K562 (cell line): ENCODE measurements around the gene CYP46A1. TPM values are rescaled to one million over a fixed set of nuclear protein-coding genes. Genes with fewer than 3 reads are reported as not detected.

Experiments used
- ATAC-seq: fragments of 200-7000 bp; cut with Tn5 transposase; 3 replicates; pipeline ENCODE4 v1.9.1; 2020; ENCODE audit warnings: moderate library complexity
- BruUV-seq: library from RNA; stranded (reverse); fragments of 400-500 nt; replicated peaks from 2 replicates; lab custom pipeline; 2021; lab: Mats Ljungman, UMichigan
- CTCF ChIA-PET: fragments of 300-600 bp; formaldehyde crosslinking; extraction: SDS; loops from one replicate; lab custom pipeline; 2021; ENCODE audit warnings: low intra/inter-chr PET ratio; lab: Yijun Ruan, JAX
- POLR2A ChIA-PET: fragments of 300-600, 350-650 bp; sonication (Branson Sonifier 250); formaldehyde crosslinking; extraction: SDS; loops from one replicate; lab custom pipeline; 2021; ENCODE audit warnings: antibody characterized with exemption, inconsistent platforms; lab: Yijun Ruan, JAX
- DNase-seq, 4 experiments: peaks; one replicate each; pipeline versions ENCODE4 v3.0.0 to v3.0.0-alpha.2; 2011 to 2018; ENCODE audit warnings: low spot score in 3 of 4, mixed read lengths in 3 of 4; ENCODE audit errors: extremely low read depth in 1 of 4
- FAIRE-seq: peaks from 2 replicates; lab custom pipeline; 2011; peaks lifted over from hg19 to GRCh38; lab: Jason Lieb, UNC
- H2AFZ ChIP-seq: 2 replicates; pipeline ENCODE4 v1.6.0; 2011; ENCODE audit warnings: low read depth, low read length, control low read depth, inconsistent platforms
- H3K27ac ChIP-seq: fragments of 200-600 bp; 3 replicates; pipeline ENCODE4 v1.8.0; 2011; ENCODE audit warnings: low read depth, mild to moderate bottlenecking, control low read depth, inconsistent platforms, low read length, moderate library complexity, mixed read lengths; ENCODE audit errors: extremely low read depth
- H3K27me3 ChIP-seq, 2 experiments: fragments of 300-600 bp in 1 of 2; 2 replicates in 1 of 2; 3 replicates in 1 of 2; pipeline versions ENCODE4 v1.6.0 to v1.8.0; 2011; ENCODE audit warnings: inconsistent platforms in 2 of 2, low read length in 2 of 2, mild to moderate bottlenecking in 1 of 2, mixed read lengths in 1 of 2, moderate library complexity in 1 of 2; ENCODE audit not compliant: control insufficient read depth in 2 of 2, insufficient read depth in 2 of 2
- H3K36me3 ChIP-seq: fragments of 300-600 bp; 3 replicates; pipeline ENCODE4 v1.8.0; 2011; ENCODE audit warnings: mild to moderate bottlenecking, low read length, inconsistent platforms; ENCODE audit not compliant: control insufficient read depth, insufficient read depth
- H3K4me1 ChIP-seq, 2 experiments: fragments of 200-600 bp in 1 of 2; replicated peaks in 1 of 2; 2 replicates in 1 of 2; 3 replicates in 1 of 2; pipeline versions ENCODE4 v1.5.1 to v1.8.0; 2011; ENCODE audit warnings: inconsistent platforms in 2 of 2, low read length in 2 of 2, mild to moderate bottlenecking in 1 of 2, mixed read lengths in 1 of 2, moderate library complexity in 1 of 2; ENCODE audit not compliant: control insufficient read depth in 2 of 2, insufficient read depth in 2 of 2
- H3K4me2 ChIP-seq: 2 replicates; pipeline ENCODE4 v1.6.1; 2011; ENCODE audit warnings: low read length, control low read depth, inconsistent platforms, mixed read lengths; ENCODE audit not compliant: insufficient read depth
- H3K4me3 ChIP-seq: fragments of 200-600 bp; sonication (generic), shearing (Covaris generic); 2 replicates; pipeline ENCODE4 v1.5.1; 2016; ENCODE audit warnings: control low read depth, inconsistent platforms
- H3K79me2 ChIP-seq: fragments of 200-600 bp; 3 replicates; pipeline ENCODE4 v1.8.0; 2011; ENCODE audit warnings: low read length, inconsistent platforms; ENCODE audit not compliant: control insufficient read depth, insufficient read depth
- H3K9ac ChIP-seq, 2 experiments: 2 replicates each; pipeline versions ENCODE4 v1.6.0 to v1.6.1; 2011; ENCODE audit warnings: low read depth in 2 of 2, low read length in 2 of 2, control low read depth in 1 of 2, inconsistent platforms in 1 of 2, mild to moderate bottlenecking in 1 of 2, mixed read lengths in 1 of 2; ENCODE audit not compliant: insufficient read depth in 1 of 2
- H3K9me1 ChIP-seq: one replicate; pipeline ENCODE4 v1.6.0; 2011; ENCODE audit warnings: inconsistent platforms, mild to moderate bottlenecking, low read length, moderate library complexity; ENCODE audit not compliant: control insufficient read depth, insufficient read depth
- H3K9me3 ChIP-seq: replicated peaks from 2 replicates; pipeline ENCODE4 v1.5.1; 2011; ENCODE audit warnings: low read depth, low read length, inconsistent platforms; ENCODE audit not compliant: control insufficient read depth, insufficient read depth
- H4K20me1 ChIP-seq: replicated peaks from 2 replicates; pipeline ENCODE4 v1.6.1; 2011; ENCODE audit warnings: low read length, inconsistent platforms, mixed read lengths; ENCODE audit not compliant: control insufficient read depth, insufficient read depth
- ELF2 ChIP-seq: fragments of 250-450 bp; sonication (Bioruptor Pico); IDR thresholded peaks from 2 replicates; pipeline ENCODE4 v1.5.0; 2021; ENCODE audit warnings: mild to moderate bottlenecking
- HDAC6 ChIP-seq: IDR thresholded peaks from 2 replicates; pipeline ENCODE4 v1.6.1; 2012; ENCODE audit warnings: low read depth, mild to moderate bottlenecking, control low read depth, inconsistent platforms, low read length, moderate library complexity
- JUNB ChIP-seq: fragments of 450-650 bp; formaldehyde crosslinking; conservative IDR thresholded peaks from 2 replicates; pipeline ENCODE4 v1.4.0; 2020; ENCODE audit warnings: mild to moderate bottlenecking
- PBX2 ChIP-seq, 2 experiments: IDR thresholded peaks in 1 of 2; conservative IDR thresholded peaks in 1 of 2; 2 replicates each; pipeline ENCODE4 v1.6.1; 2016; ENCODE audit warnings: low read depth in 2 of 2, mild to moderate bottlenecking in 1 of 2, missing compliant biosample characterization in 1 of 2, missing genetic modification characterization in 1 of 2, moderate library complexity in 1 of 2
- PCBP2 ChIP-seq: fragments of 200-400 bp; formaldehyde crosslinking; IDR thresholded peaks from 2 replicates; pipeline ENCODE4 v1.6.1; 2018; ENCODE audit warnings: low read length, low read depth, mild to moderate bottlenecking, moderate library complexity; ENCODE audit not compliant: poor library complexity, severe bottlenecking
- POLR2AphosphoS5 ChIP-seq: IDR thresholded peaks from 2 replicates; pipeline ENCODE4 v1.6.1; 2011; ENCODE audit warnings: mild to moderate bottlenecking, low read depth, low read length, moderate library complexity; ENCODE audit not compliant: control insufficient read depth, insufficient read depth
- ZKSCAN8 ChIP-seq: fragments of 200-800 bp; sonication (Bioruptor generic); IDR thresholded peaks from 2 replicates; pipeline ENCODE4 v1.6.1; 2016; ENCODE audit warnings: missing genetic modification characterization, missing compliant biosample characterization
- ZNF449 ChIP-seq: fragments of 250-450 bp; sonication (Bioruptor Pico); IDR thresholded peaks from 2 replicates; pipeline ENCODE4 v1.8.0; 2022; ENCODE audit warnings: moderate library complexity, mild to moderate bottlenecking, inconsistent platforms
- ZNF644 ChIP-seq: fragments of 200-800 bp; sonication (Bioruptor generic); IDR thresholded peaks from 2 replicates; pipeline ENCODE4 v1.6.1; 2016; ENCODE audit warnings: low read depth, missing genetic modification characterization, missing compliant biosample characterization
- WGBS: fragments of 100-300 bp; shearing (Covaris generic); methylation state at CpG from one replicate; pipeline ENCODE4 v1.1.6; 2016; ENCODE audit warnings: low coverage, mixed read lengths; ENCODE audit not compliant: insufficient coverage; ENCODE audit errors: missing lambda C conversion rate; 5-methylcytosine and 5-hydroxymethylcytosine counted together
- in situ Hi-C: fragments of 300-500 bp; cut with MboI; formaldehyde crosslinking; loops from 4 replicates; pipeline ENCODE4 v1.15.0; 2018; ENCODE audit warnings: inconsistent platforms, mixed read lengths
- intact Hi-C: fragments of 100-400 bp; cut with micrococcal nuclease; formaldehyde crosslinking; loops from 2 replicates; pipeline ENCODE4 v1.14.2; 2022
- polyA plus RNA-seq, 8 experiments: library from polyadenylated mRNA; depleted of rRNA in 4 of 8; stranded (reverse) in 5 of 8; unstranded in 3 of 8; fragments of >200 nt; fragmentation: Nextera tagmentation in 2 of 8; fragmentation: Illumina TruSeq in 1 of 8; extraction: Ambion mirVana in 2 of 8; extraction: Trizol in 1 of 8; gene quantifications; 2 replicates each; pipeline versions ENCODE4 v1.2.1 to v1.2.3, GENCODE V29; 2011 to 2014; ENCODE audit warnings: inconsistent platforms in 1 of 8, missing spikeins in 1 of 8
- total RNA-seq, 7 experiments: library from RNA; depleted of rRNA in 6 of 7; stranded (reverse); fragments of >200 nt in 6 of 7; fragmentation: Illumina TruSeq in 2 of 7; extraction: Trizol in 2 of 7; gene quantifications; 2 replicates each; pipeline versions ENCODE4 v1.2.1 to v1.2.3, GENCODE V29; 2011 to 2021; ENCODE audit warnings: low replicate concordance in 1 of 7

The CYP46A1 gene
- total and polyA plus RNA-seq, 9 of the 15 experiments (the other 6 are each of a cell fraction or from before 2014, with no cell fraction given) = not detected

GRCh38 chr14:99699085-99699760 lies 15.1 kb downstream of the CYP46A1 start:
- no peaks in the 10 kb centered on the region for H3K9me1 ChIP-seq
- H3K79me2 ChIP-seq = no peaks in the 10 kb centered on the region
- no TSS peak for BruUV-seq
- in situ Hi-C loops (no loop called here), intact Hi-C loops (no loop called here)
- FAIRE-seq = no peak
- ChIA-PET CTCF (no interaction called here), POLR2A (no interaction called here)
- H3K9me3 ChIP-seq = peaks cover 4% of the 10 kb centered on the region
- H3K4me3 ChIP-seq = no peak overlapping the region
- no peaks in the 10 kb centered on the region for H3K36me3 ChIP-seq
- H2AFZ ChIP-seq = no peak overlapping the region
- no peak overlapping the region for H3K4me2 ChIP-seq
- no peaks in the 10 kb centered on the region for H4K20me1 ChIP-seq
- no peak for DNase-seq
- TF ChIP-seq ZNF449 (CRISPR knock-in tag) = no peak
- TF ChIP-seq ZNF644 = no peak
- TF ChIP-seq JUNB (CRISPR knock-in tag) = no peak
- TF ChIP-seq ELF2 (CRISPR knock-in tag) = no peak
- TF ChIP-seq POLR2AphosphoS5 = no peak
- TF ChIP-seq PCBP2 = no peak
- TF ChIP-seq ZKSCAN8 = no peak
- TF ChIP-seq HDAC6 = no peak
- TF ChIP-seq PBX2 (CRISPR knock-in tag; IDR thresholded peaks at IDR 0.05; ENCODE audit: low read depth) = no peak
- TF ChIP-seq PBX2 (tag; conservative IDR thresholded peaks at IDR 0.05; ENCODE audit: low read depth) = no peak
- WGBS = 5% methylated on average over 10 of the region's 12 CpGs
- peaks cover 2 to 13% of the 10 kb centered on the region in 2 experiments; a peak in 3 of 5 replicates for H3K27me3 ChIP-seq
- H3K9ac ChIP-seq = no peak overlapping the region
- no peak for ATAC-seq
- H3K27ac ChIP-seq = no peak overlapping the region
- no peaks in the 10 kb centered on the region for H3K4me1 ChIP-seq
